ENCODE results near the gene SORCS3. TPM values are rescaled to one million over a fixed set of nuclear protein-coding genes. Genes with fewer than 3 reads are reported as not detected.

Gene SORCS3
- total RNA-seq, 1 donor from 2014 or later, result 0.26 TPM

GRCh38 chr10:105148921-105149320, 507.8 kb downstream of the SORCS3 start:
- Mint-ChIP-seq H3K9me3 (no peaks in the 10 kb centered on the region), H3K27me3 (ENCODE audit: insufficient read depth, low read depth) (peaks cover 2% of the 10 kb centered on the region), H3K4me3 (no peak overlapping the region), H3K27ac (no peak overlapping the region), H3K4me1 (peaks cover 9% of the 10 kb centered on the region), H3K36me3 (no peaks in the 10 kb centered on the region)
- H3K4me1 ChIP-seq, result no peaks in the 10 kb centered on the region
- H3K27ac ChIP-seq, result no peak overlapping the region
- H3K9me3 ChIP-seq (ENCODE audit: low read depth), result no peaks in the 10 kb centered on the region
- H3K36me3 ChIP-seq, result no peaks in the 10 kb centered on the region
- DNase-seq (ENCODE audit: low spot score), result no peak
- H3K4me3 ChIP-seq, result no peak overlapping the region
- TF ChIP-seq CTCF (IDR thresholded peaks at IDR 0.05) (no peak), EZH2phosphoT487 (IDR thresholded peaks at IDR 0.05) (no peak), EZH2 (IDR thresholded peaks at IDR 0.05) (no peak)
- no peak overlapping the region for H3K4me2 ChIP-seq
- no peak overlapping the region for H2AFZ ChIP-seq (replicated peaks)
- H3K27me3 ChIP-seq, result no peaks in the 10 kb centered on the region
- H3F3A ChIP-seq (ENCODE audit: low read depth), result no peaks in the 10 kb centered on the region
- H3K9ac ChIP-seq, result no peak overlapping the region
- no peaks in the 10 kb centered on the region for H4K20me1 ChIP-seq (ENCODE audit: low read depth)
- H3K79me2 ChIP-seq (ENCODE audit: low read depth), result no peaks in the 10 kb centered on the region

GRCh38 chr10:105149371-105149891, 508.3 kb downstream of the SORCS3 start:
- H3K4me3 ChIP-seq, result no peak overlapping the region
- Mint-ChIP-seq H3K36me3 (no peaks in the 10 kb centered on the region), H3K27me3 (ENCODE audit: insufficient read depth, low read depth) (peaks cover 2% of the 10 kb centered on the region), H3K4me3 (no peak overlapping the region), H3K4me1 (peaks cover 14% of the 10 kb centered on the region), H3K27ac (no peak overlapping the region), H3K9me3 (no peaks in the 10 kb centered on the region)
- H4K20me1 ChIP-seq (ENCODE audit: low read depth), result no peaks in the 10 kb centered on the region
- no peak overlapping the region for H3K27ac ChIP-seq
- H2AFZ ChIP-seq (replicated peaks), result no peak overlapping the region
- DNase-seq (ENCODE audit: low spot score), result no peak
- no peak overlapping the region for H3K9ac ChIP-seq
- H3K36me3 ChIP-seq, result no peaks in the 10 kb centered on the region
- no peaks in the 10 kb centered on the region for H3K79me2 ChIP-seq (ENCODE audit: low read depth)
- peaks cover 5% of the 10 kb centered on the region for H3K4me1 ChIP-seq
- TF ChIP-seq EZH2 (IDR thresholded peaks at IDR 0.05) (no peak), EZH2phosphoT487 (IDR thresholded peaks at IDR 0.05) (no peak), CTCF (IDR thresholded peaks at IDR 0.05) (no peak)
- no peaks in the 10 kb centered on the region for H3K27me3 ChIP-seq
- no peaks in the 10 kb centered on the region for H3K9me3 ChIP-seq (ENCODE audit: low read depth)
- no peaks in the 10 kb centered on the region for H3F3A ChIP-seq (ENCODE audit: low read depth)
- H3K4me2 ChIP-seq, result no peak overlapping the region

- Histone ChIP-seq H3K27me3 (no peaks in the 10 kb centered on the region), H3K9me3 (ENCODE audit: low read depth) (no peaks in the 10 kb centered on the region), H4K20me1 (ENCODE audit: low read depth) (no peaks in the 10 kb centered on the region), H3K4me1 (peaks cover 7% of the 10 kb centered on the region), H2AFZ (replicated peaks) (no peak overlapping the region), H3K4me3 (no peak overlapping the region), H3K9ac (no peak overlapping the region), H3K36me3 (no peaks in the 10 kb centered on the region), H3K27ac (no peak overlapping the region), H3F3A (ENCODE audit: low read depth) (no peaks in the 10 kb centered on the region), H3K4me2 (no peak overlapping the region), H3K79me2 (ENCODE audit: low read depth) (no peaks in the 10 kb centered on the region)
- H3K27me3 Mint-ChIP-seq (ENCODE audit: insufficient read depth, low read depth), result peaks cover 2% of the 10 kb centered on the region
- peaks cover 13% of the 10 kb centered on the region for H3K4me1 Mint-ChIP-seq
- no peak for DNase-seq (ENCODE audit: low spot score)
- no peak for TF ChIP-seq CTCF (IDR thresholded peaks at IDR 0.05)
- H3K9me3 Mint-ChIP-seq, result no peaks in the 10 kb centered on the region
- H3K4me3 Mint-ChIP-seq, result no peak overlapping the region
- H3K36me3 Mint-ChIP-seq, result no peaks in the 10 kb centered on the region
- H3K27ac Mint-ChIP-seq, result no peak overlapping the region
These were observed 509.3 kb downstream of the SORCS3 start for GRCh38 chr10:105150259-105150880.

All from neural progenitor cell (in vitro differentiated cells).